ENCODE measurements around the gene PTPRD.

PTPRD gene

DNA sequence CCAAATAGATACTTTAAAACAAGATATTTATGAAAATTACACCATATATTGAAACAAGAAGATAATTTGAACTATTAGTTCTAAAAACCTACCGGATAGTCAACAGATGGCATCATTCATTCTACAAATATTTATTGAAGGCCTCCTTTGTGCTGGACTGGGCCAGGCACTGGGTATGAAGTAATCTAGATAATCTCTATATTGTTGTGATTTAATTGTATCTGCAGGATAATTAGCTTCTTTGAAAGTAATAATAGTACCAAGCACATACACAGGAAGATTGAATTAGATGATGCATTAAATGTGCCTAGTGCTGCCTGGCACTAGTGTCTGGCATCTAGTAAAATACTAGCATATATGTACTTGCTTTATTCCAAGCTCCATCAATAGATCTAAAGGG, 2078.0 kb downstream of the PTPRD start:
- DNase-seq = no peak

DNA sequence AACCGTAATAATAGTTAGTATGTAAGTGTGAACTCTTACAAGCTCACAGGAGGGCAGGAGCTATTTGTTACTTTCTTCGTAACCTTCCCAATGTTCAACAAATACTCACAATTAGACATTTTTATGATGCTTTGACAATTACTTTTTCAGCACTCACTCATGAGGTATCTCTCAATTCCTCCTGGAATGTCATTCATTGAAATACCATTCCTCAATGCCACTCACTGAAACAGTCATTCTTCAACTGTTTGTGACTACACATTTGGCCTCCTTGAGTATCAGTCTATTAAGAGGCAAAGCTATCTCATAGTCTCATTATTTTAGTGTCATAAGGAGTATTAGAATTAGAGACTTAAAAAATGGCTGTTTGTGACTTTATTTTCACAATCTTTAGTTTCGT, 2079.1 kb downstream of the PTPRD start:
- no peak for DNase-seq

DNA sequence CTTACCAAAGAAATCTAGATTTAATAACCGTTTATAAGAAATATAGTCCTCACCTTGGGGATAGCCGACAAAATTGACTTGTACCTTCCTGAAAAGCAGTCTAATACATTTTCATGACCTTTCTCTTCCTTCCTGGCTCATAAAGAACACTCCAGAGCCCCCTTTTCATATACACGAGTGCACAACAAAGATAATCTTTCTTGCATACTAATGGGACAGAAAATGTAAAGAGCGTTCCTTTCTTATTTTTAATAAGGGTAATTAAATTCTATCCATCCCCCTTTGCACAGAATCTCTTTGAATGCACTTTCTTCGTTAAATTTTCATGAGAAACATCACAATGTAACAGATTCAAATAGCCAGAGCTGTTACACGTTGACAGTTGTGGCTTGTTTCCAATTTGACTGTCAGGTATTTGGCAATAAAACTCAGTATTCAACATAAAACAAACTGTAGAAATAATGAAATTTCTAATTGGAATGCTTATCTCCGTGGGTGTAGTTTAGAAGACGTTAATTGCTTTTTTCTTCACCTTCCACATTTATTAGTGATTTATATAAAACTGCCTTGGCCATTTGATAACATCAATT, 2080.9 kb downstream of the PTPRD start:
- no peak for DNase-seq

DNA sequence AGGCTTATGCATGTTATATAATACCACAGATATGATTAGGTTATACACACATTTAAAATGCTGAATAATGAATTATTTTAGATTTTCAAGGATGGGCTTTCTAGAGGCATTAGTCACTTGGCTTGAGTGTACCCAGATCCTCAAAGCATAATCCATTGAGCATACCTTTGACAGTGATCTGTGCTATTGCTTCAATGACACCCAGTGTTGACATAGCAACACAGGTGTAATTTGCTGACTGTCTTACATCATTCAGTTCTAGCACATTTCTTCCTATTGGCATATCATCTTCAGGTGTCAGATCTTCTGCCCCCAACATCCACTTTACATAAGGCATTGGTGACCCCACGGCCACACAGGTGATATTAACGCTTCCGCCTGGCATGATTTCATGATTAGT, 2091.7 kb downstream of the PTPRD start:
- DNase-seq = no peak

DNA sequence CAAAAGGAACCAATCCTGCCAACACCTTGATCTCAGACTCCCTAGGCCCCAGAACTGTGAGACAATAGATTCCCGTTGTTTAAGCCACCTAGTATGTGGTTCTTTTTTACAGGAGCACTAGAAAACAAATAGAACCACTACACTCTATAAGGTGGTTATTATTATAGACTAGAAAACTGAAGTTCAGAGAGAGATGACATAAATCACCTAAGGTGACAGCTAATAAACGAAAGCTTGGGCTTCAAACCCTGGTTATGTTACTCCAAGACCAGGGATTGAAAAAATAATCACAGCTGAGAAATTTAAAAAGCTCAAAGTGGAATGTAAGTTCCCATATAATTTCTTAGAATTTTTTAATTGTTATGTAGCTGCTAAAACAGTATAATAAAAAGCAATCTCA, 2097.1 kb downstream of the PTPRD start:
- DNase-seq = no peak

DNA sequence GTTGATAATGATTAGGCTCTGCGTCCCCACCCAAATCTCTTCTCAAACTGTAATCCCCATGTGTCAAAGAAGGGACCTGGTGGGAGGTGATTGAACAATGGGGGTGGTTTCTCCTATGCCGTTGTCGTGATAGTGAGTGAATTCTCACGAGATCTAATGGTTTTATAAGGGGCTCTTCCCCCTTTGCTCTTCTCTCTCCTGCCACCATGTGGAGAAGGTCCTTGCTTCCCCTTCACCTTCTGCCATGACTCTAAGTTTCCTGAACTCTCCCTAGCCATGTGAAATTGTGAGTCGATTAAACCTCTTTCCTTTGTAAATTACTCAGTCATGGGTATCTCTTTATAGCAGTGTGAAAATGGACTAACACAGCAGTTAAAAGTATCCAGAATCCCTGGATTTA, 2098.0 kb downstream of the PTPRD start:
- DNase-seq = no peak

DNA sequence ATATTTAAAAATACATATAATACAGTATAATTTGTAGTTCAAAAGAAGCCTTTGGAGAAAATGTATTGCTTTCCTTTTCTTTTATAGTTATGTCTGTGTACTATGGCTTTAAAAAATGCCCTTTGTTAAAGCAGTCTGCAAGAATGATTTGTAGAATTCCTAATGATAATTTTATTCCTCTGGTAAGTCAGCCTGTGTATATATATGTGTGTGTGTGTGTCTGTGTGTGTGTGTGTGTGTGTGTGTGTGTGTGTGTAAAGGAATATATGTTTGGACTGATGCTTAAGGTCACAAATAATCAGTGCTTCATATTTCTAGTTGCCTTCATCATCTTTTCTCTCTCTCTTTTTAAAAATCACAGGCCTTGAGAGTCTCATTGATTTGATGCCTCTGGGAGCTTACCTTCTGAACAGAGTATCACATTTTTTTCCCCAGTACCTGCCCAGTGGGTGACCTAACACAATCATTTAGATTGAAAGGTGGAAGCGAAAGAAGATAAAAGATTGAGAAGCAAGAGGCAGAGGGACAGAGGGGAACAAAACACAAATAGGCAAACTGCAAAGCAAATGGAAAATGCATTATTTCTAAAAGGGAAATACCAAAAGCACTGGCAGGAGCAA, 2104.0 kb downstream of the PTPRD start:
- DNase-seq = no peak

DNA sequence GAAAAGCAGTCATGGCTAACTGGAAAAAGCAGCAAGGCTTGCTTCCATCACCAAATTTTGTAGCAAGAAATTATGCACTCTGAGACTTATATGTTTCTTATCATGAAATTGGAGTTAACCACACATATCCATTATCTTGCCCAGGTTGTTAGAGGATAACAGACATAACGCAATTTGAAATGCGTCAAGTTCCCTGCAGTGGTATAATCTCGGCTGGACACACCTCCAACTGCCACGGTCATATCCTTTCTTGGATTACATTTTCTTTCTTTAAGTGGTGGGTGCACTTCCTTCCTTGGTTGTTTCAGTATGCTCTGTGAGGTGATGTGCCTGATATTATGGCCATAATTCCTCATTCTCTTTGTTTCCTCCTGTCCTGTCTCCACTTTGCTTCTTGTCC, 2118.2 kb downstream of the PTPRD start:
- DNase-seq = no peak

DNA sequence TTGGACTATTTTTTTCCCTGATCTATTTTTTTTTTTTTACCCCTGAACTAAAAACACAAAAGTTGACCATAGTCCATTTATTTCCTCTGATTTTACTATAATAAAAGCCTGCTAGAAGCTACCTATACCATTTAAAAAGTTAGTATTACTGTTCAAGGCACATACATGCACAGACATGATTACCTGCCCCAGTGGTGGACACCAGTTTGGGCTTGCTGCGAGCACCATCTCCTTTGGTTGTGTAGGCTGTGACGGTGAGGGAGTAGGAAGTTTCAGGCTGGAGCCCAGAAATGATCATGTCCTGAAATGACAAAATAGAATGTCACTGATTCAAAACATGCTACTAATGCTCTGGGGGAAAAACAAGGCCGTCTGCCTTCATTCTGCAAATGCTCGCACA, 2120.1 kb downstream of the PTPRD start:
- DNase-seq = no peak

DNA sequence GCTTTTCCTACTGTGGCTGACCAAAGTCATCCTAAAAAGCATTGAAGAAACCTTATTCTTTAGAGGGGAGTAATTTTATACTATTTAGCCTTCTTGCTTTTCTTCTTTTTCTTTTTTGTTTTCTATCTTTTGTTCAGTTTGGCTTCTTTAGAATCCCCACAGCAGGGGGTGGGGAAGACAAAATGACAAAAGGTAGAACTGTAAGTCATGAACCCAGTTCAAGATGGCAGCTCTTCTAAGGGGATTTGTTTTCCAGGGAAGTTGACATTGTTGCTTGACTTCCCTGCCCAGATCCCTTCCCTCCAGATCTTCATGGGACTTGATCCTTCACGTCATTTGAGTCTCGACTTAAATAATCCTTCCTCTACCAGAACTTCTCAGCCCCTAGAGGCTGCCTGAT, 2120.8 kb downstream of the PTPRD start:
- no peak for DNase-seq

DNA sequence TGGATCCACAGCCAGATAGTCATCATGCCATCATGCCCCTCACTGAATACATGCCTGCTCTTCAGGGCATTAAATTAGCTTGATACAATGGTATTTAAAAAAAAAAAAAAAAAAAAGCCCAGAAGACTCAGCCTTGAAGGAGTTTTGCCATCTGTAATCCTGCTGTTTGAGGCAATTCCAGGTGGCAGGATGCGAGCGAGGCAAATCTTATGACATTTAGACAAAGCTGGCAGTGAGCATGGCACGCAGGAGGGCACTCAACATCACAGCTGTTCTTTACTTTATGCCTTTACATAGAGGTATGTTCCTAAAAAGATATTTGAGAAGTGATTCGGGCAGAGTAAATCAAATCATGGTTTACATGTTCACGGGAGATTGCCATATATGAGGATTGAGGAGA, 2121.2 kb downstream of the PTPRD start:
- DNase-seq = no peak

DNA sequence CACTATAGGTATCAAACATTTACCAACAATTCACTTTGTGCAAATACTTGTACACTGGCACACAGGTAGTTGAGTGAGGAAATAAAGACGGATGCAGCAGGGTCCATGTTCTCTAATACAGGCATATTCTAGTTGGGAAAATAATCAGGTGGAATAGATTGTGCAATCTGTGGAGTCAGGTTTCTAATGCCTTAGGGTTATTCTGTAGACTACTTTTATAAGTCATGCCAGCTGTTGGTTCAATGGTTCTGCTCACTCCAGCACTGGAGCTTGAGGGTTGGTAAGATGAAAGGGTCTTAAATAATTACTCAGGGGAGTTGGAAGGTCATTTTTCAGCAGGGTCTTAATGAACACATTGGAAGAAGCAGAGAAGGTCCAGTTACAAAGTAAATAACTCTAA, 2123.0 kb downstream of the PTPRD start:
- no peak for DNase-seq

DNA sequence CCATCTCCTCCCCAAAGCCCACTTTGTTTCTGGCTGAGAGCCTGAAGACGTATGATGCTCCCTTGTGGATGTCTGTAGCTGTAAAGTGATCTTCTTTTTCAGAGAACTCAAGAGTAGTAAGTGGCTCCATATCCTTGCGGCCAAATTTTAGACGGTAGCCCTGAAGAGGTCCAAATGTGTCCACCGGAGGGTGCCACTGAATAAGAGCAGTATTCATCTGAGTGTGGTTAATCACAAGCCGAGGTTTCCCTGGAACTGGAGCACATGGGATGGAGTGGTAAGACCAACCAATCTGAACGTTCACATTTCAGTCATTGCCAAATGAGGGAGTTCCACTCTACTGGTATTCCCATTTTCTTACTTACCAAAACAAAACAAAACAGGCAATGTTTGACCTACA, 2126.7 kb downstream of the PTPRD start:
- peak; percentile 6 for DNase-seq

DNA sequence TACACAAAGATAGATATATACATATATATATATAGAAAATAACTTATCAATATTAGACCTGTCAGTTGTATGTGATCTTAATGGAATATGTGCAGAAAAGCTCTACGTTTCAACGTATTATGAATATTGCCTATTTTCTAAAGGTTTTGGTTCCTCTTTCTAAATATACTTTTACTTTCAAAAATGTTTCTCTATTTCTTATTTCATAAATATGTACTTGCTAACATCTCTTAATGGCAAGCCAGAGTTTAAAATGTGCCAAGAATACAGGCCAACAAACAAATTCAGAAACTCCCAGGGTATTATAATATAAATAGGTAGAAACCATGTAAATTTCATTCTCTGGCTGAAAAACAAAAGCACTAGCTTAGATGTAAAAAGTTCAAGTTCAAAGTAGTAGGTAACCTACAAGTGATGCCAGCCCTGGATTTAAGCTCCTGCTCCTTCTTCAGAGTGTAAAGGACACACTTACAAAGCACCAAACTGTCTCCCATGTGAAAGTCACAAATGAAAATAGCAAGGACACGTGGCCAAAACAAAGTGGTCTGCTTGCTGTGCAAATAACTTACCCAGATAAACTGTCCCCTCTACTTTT, 2128.1 kb downstream of the PTPRD start:
- DNase-seq = peak; percentile 30

DNA sequence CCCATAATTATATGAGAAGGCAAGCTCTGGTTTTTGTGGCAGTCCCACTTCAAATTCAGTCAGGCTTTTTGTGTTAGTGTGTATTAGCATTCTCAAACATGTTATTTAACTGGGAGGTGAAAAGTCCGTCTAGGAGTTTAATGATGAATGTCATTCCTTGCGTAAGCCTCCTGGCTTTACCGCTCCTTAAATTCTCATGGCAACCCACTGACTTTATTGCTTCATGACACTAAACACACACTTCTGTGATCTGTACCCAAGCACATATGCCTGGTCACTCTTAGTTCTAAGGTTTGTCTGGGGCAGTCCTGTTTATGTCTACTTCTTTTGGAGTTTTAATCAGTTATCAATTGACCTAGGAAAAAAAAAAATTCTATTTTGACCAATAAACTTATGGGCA, 2135.4 kb downstream of the PTPRD start:
- DNase-seq = no peak

DNA sequence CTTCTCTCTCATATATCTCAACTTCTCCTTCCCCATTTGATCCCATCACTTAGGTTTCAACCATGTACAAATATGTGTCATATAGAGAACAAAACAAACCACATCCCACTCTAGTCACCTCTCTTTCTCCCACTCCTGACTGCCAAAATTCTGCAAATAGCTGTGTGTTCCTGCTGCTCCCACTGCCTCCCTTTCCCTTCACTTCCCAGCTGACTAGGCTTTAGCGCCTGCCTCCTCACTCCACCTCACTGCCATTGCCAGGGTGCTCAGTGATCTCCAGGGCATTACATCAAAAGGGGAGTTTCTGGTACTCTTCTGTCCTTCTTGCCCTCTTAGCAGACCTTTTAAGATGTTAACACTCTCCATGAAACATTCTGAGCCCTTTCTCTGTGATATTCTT, 2137.9 kb downstream of the PTPRD start:
- no peak for DNase-seq

DNA sequence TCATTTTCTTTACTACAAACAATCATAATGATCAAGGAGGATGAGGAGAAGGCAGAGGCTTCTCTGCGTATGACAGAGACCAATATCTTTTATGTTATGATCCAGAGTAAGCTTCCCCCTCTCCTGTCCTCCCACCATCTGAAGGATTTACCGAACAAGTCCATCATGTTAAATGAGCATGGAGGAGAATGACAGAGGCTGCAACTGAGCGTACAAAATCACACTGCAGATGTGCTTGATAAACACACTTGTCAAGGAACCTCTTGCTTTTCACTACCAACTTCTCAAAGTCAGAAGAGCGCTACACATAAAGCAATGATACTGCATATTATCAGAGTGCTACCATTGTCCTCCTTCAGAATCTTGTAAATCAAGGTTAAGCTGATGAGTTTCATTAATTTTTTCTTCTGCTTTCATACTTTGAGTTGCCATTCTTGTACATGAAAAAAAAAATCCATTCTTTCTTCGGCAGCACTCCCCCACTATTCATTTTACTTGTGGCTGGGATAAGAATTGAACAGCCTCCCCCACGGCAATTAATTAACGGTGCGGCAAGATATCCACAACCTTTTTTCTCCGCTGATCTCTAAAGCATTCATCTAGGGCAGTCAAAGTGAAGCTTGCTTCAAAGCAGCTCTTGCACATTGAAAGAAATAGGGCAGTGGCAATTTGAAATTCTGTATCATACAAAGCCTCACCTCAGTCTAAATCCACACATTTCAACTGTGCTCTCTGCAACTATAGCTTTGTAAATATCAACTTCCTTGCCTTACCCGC, 2139.4 kb downstream of the PTPRD start:
- DNase-seq = no peak

DNA sequence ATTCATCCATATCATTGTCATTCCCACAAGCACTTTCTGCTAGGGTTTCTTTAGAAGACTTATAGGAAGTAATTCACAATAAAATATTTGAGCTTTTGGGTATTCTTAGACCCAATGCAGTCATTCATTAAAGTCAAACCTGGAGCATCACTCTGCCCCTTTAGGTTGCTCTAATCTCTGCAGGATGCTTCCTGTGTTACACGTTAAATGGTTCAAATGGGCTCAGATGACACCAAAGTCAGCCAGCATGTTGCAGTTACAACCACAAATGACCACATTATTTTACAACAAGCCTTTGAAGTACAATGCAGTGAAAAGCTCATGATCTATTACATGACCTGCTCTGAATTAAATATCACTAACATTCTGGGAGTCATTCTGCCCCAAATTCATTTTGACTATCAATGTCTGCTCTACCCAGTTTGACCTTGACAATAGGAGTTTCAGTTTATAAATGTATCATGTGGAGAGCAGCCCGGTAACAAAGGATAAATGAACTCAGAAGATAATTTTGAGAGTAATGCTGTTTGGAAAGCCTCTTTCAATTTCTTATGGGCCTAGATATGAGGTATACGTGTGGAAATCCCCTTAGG, 2144.7 kb downstream of the PTPRD start:
- no peak for DNase-seq

DNA sequence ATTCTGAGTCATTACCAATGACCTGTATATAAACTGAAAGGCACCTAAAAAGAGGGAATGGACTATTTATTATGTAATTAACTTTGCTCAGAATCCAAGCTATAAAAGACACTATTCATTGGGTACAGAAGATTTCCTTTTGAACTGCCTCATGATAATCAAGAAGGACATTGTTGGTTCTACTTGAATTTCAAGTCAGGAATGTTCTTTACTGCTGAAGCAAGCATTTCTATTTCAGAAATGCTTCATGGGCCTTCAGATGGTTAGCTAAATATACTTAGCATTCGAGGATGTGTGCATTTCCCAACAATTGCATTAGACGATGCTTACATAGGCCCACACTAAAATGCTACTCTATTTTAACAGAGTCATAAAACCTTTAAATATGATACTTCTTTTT, 2155.0 kb downstream of the PTPRD start:
- no peak for DNase-seq

DNA sequence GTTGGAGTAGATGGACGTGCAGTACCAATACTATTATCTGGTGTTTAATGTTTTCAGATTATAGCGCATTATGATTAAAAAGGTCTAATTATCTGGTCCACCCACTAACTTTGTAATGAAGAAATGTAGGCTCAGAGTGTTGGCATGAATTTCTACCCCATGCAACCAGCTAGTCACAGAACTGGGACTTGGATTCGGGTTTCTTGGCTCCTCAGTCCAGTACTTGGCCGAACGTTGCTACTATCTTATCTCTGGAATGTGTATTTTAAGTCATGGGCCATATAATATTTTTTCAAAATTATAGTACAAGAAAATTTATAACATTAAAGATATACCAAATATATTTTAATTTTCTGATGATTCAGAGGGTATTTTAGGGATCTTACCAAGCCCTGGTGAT, 2155.7 kb downstream of the PTPRD start:
- no peak for DNase-seq

DNA sequence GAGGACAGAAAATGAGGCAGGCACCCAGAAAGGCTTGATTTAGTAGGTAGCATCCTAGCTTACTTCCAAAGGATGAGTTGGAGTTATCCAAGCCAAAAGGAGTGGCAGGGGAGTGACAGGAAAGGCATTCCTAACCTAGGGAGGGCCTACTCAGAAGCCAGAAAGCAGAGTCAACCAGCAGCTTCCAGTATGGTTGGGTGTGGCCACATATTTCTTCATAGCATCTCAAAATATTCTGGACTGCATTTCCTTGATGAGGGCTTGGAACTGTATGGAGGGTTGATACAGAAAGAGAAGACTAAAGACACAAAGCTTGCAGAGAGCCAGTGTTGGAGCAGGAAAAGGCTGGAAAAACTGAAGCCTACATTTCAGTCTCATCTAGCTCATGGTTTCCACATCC, 2156.5 kb downstream of the PTPRD start:
- no peak for DNase-seq

DNA sequence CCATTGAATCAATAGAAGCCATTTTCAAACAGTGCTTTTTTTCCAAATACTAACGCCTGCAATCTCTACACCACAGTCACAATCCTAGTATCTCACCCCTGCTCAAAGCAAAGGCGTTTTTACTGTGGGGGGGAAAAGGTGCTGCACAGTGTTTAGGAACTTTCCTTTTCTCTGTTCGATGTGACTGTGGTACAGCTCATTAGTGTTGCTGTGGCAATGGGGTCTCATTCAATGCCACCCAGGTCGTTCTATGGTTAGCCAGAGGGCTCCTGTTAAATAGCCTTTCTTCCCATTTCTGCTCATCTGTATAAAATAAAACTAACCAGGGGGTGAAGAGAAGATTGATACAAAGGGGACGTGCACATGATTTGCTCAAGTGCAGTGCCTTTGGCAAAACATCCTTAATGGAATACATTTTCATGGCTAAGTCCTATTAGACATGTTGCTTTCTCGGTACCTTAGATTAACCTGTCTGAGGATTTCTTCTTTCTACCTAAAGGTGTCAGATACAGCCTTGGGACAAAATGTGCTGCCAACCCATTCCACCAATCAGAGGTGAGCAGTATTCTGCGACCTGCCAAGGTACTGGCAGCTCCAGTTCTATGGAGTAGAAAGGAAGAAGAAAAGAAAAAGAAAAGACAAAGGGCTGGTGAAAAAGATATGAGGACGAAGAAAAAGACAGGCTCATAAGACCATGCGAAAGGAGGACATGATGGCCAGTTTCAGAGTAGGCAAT, 2161.8 kb downstream of the PTPRD start:
- DNase-seq = no peak

DNA sequence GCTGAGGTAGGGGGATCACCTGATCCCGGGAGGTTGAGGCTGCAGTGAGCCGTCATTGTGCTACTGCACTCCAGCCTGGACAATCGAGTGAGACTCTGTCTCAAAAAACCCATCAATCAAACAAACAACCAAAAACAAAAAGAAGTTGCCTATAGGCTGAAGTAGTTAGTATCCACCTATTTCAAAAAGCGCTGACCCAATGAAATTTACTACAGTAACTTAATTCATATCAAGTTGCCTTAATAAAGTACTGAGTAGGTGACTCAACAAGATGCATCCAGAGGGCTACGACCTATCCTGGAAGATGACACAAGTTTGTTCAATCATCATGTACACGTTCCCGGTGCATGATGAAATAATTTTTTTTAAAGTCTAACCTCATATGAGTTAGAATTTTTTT, 2164.6 kb downstream of the PTPRD start:
- DNase-seq = no peak
